NCI-H128 (cell line): ENCODE data around the gene SPATA24.
"Not testable (repeated sequence)": the region's sequence is repeated elsewhere in the genome, so short reads cannot be mapped to it uniquely, and the experiment has no call there.

Source experiments
- DNase-seq: peaks from one replicate; lab custom pipeline; 2025; ENCODE audit not compliant: unreplicated experiment; lab: John Stamatoyannopoulos, UW

The SPATA24 gene, protein sequence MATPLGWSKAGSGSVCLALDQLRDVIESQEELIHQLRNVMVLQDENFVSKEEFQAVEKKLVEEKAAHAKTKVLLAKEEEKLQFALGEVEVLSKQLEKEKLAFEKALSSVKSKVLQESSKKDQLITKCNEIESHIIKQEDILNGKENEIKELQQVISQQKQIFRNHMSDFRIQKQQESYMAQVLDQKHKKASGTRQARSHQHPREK

DNA sequence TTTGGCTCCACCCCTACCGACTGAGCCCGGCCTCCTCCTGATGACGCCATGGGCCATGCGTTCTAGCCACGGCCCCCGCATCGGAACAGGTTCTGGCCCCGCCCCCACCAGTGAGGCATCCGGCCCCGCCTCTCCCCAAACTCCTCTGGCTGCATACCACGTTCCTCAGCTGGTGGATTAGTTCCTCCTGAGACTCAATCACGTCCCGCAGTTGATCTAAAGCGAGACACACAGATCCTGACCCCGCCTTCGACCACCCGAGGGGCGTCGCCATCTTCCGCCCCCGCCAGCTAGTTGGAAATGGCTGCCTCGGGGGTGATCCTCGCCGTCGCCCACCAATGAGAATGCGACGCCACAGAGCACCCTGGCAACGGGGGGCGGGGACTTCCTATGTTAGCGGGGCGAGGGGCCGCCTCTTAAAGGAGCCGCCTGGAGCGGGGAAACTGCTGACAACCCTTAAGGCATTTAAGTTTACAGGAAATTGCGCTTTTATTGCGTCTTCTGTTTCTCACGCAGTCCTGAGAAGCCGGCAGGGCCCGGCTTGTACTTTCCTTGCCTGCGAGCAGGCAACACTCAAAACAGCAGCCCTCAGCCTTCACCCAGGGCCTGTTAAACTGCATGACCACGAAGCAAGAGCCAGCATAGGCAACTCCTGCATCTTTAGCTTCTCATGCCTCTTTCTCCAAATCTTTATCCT, at the start of gene SPATA24:
Gene SPATA24, minus strand, starts transcription at position 303 of the 697 bp plus-strand sequence. Its CDS starts 29 bp downstream, at position 274.
- peak; percentile 82 for DNase-seq

DNA sequence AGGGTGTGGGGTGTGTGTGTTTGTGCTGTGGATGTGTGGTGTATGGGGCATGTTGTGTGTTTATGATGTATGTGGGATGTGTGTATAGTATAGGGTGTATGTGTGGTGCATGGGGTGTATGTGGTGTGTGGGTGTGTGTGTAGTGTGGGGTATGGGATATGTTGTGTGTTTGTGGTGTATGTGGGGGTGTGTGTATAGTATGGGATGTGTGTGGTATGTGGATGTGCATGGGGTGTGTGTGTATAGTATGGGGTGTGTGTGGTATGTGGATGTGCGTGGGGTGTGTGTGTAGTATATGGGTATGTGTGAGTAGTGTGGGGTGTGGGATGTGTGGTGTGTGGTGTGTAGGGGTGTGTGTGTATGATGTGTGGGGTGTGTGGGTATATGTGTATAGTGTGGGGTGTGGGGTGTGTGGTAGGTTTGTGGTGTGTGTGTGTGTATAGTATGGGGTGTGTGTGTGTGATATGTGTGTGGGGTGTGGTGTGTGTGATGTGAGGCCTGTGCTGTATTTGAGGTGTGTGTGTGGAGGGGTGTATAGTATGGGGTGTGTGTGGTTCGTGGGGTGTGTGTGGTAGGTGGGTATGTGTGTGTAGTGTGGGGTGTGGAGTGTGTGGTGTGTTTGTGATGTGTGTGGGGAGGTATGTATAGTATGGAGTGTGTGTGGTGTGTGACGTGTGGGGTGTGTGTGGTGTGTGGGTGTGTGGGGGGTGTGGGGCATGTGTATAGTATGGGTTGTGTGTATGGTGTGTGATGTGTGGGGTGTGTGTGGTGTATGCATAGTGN, 48.2 kb upstream of the SPATA24 start:
- no peak for DNase-seq

DNA sequence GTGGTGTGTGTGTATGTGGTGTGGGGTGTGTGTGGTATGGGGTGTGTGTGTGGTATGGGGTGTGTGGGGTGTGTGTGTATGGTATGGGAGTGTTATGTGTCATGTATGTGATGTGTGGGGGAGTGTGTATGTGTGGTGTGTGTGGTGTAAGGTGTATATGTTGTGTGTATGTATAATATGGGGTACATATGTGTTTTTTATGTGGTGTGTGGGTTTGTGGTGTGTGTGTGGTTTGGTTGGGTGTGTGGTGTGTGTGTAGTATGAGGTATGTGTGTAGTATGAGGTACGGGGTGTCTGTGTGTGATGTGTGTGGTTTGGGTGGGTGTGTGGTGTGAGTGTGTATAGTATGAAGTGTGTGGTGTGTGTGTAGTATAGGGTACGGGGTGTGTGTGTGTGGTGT, 47.3 kb upstream of the SPATA24 start:
- DNase-seq: no peak

DNA sequence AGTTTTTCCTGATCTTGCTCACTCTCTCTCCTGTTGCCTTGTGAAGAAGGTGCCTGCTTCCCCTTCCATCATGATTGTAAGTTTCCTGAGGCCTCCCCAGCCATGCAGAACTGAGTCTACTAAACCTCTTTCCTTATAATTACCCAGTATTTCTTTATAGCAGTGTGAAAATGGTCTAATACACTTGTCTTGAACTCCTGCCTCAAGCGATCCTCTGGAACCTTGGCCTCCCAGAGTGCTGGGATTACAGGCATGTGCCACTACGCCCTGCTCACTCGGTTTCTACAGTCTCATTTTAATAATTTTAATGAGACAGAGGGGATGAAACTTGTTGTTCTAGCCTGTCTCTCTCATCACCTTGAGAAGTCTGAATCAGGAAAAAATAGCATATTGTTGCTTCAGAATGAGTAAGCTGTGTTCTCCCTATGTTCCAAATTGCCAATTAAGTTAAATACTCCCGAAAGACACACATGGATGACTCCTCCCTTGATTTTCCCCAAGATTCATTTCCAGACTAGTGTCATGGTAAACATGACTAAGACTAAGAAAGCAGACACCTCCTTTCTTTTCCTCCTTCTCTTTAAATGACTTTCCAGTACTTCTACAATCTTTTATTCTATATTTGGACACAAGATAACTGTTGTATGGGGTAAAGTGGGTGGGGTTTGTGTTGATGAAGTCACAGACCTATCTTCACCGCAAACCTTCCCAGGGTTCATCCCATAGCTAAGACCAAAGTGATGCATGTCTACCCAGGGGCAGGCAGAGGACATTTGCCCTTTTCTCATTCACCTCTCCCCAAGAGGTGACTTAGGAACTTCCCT, 43.3 kb upstream of the SPATA24 start:
- DNase-seq: no peak

DNA sequence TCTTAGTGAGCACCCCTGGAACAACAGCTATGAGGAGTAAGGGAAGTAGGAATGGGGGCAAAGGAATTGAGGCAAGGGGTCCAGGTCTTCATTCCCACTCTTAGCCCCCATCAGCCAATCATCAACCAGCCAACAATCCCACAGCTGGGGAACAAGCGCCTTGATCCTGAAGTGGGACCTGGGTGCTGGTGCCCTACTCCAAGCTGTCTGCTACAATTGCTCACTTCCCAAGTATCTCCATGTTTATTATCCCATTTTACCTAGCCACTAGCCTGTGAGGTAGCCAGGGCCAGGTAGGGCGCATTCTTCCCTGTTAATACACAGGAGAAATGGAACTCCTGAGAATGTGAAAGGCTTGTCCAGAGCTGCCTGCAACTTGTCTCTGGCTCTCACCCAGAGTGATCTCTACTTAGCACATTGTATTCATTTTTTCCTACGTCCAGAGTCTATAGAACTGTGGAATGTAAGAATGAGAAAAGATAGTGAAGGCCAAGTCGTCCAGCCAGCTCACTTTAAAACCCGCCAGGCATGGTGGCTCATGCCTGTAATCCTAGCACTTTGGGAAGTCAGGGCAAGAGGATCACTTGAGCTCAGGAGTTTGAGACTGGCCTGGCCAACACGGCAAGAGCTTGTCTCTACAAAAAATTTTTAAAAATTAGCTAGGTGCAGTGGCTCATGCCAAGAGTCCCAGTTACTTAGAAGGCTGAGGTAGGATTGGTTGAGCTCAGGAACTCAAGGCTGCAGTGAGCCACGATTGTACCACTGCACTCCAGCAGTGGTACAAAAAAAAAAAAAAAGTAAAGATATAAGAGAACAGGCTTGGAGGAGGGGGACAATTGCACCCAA, 41.7 kb upstream of the SPATA24 start:
- DNase-seq: no peak

DNA sequence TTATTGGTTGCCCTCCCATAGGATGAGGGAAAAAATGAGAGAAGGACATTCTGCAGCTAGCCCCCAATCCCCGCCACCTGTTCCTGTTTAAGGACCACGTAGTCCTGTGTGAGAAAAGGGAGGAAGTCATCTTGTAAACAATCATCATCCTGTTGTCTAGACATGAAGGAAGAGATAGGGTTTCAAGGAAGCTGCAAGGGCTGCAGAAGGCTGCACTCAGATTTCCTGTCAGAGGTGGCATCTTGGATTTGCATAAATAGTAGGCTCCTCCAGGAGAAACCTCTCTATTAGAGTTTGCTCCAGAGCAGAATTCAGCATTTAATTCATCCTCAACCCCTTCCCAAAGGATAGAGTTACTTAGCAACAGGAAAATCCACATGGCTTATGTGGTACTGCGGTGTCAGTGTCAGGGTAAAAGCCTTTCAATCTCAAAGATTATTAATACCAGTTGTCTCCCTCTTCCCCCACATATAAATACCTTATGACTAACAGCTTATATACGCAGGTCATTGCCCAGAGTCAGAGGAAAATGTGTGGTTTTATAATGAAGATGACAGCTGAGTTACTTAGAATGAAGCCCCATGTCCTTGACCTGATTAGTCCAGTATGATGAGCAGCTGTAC, 40.1 kb upstream of the SPATA24 start:
- no peak for DNase-seq

DNA sequence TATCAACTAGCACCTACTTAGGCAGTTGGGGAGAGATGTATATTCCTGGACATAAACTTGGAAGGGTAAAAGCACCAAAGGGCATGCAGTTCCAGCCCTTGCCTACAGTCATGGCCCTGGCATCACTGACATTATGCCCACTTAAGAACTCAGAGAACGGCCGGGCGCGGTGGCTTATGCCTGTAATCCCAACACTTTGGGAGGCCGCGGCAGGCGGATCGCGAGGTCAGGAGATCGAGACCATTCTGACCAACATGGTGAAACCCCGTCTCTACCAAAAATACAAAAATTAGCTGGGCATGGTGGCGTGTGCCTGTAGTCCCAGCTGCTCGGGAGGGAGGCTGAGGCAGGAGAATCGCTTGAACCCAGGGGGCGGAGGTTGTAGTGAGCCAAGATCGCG, 36.5 kb upstream of the SPATA24 start:
- not testable (repeated sequence) for DNase-seq

DNA sequence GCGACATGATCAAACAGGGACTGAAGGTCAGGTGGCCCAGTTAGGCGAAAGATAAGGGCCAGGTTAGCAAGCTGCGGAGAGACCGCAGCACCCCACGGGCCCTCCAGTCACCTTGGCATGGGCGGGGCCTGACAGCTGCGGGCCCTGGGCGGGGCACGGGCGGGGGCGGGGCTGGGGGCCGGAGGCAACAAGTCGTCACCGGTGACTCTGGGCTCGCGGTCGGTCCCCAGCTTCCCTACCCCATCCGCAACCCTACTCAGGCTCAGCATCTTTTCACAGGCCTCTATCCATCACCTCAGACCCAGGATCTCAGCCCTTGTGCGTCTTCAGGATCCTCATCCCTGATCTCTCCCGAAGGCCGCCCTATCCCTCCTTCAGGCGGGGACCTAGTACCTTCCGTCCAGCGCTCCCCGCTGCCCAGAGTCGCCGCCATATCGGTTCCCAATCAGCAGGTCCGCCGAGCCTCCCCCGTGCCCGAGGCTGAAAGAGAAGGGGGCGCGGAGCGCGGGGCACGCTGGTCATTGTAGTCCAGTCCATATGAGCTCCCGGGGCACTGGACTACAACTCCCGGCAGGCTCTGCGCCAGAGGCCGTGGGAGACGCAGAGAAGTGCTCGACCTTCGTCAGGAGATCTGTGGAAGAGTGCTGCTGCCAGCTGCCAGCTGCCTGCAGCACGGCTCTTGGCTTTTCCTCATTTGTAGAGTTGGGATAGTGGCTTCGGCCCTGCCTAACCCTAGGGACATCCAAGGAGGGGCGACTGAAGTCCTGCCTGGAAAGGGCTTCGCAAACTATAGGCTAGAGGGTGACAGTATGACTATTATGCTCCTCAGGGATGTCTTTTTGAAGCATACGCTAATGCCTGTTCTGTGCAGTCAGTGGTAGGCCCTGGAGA, 35.4 kb upstream of the SPATA24 start, which contains the start of gene DNAJC18:
Gene DNAJC18, minus strand, starts transcription at position 513 of the 891 bp plus-strand sequence. Its CDS starts 80 bp downstream, at position 433.
- DNase-seq: peak; percentile 77

DNA sequence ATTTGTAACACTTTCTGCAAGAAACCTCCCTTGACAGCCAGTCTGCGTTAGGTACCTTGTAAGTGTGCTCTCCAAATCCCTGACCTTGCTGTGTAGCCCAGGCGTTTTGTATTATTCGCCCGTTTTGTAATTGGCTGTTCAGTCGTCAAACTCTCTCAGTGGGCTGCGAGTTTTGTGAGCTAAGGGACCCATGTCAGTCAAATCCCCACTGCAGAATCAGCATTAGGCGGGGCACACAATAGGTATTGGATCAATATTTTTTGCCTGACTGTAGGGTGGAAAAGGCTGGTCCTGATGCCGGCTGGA, 34.8 kb upstream of the SPATA24 start:
- DNase-seq: no peak

DNA sequence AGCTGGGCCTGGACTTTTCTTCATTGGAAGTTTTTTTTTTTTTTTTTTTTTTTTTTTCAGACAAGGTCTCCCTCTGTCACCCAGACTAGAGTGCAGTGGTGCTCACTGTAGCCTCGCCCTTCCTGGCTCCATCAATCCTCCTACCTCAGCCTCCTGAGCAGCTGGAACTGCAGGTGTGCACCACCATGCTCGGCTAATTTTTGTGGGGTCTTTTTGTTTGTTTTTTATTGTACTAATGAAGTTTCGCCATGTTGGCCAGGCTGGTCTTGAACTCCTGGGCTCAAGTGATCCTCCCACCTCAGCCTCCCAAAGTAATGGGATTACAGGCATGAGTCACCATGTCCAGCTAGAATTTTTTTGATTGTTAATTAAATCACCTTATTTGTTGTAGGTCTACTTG, 31.8 kb upstream of the SPATA24 start:
- DNase-seq: no peak

DNA sequence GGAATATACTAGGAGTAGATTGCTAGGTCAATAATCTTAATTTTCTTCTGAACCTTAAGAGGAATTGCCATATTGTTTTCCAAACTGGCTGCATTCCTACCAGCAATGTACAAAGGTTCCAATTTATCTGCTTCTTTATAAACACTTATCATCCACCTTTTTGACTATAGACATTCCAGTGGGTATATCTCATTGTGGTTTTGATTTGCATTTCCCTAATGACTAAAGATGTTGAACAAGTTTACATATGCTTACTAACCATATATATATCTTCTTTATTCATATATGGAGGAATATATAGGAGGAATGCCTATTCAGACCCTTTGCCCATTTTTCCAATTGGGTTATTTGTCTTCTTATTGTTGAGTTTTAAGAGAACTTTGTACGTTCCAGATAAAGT, 27.8 kb upstream of the SPATA24 start:
- DNase-seq: no peak

DNA sequence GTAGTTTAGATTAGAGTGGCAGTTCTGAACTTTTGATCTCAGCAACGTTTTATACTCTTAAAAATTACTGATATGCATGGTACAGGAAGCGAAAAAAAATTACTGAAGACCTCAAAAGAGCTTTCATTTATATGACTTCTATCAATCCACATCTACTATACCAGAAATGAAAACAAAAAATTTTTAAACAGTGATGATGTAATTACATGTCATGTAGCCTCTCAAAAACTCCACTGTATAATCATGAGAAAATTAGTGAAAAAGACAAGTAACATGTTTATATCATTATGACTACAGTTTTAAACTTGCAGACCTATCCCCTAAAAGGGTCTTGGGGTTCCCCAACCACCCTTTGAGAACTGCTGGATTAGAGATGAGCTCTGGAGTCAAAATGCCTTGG, 26.1 kb upstream of the SPATA24 start:
- no peak for DNase-seq

DNA sequence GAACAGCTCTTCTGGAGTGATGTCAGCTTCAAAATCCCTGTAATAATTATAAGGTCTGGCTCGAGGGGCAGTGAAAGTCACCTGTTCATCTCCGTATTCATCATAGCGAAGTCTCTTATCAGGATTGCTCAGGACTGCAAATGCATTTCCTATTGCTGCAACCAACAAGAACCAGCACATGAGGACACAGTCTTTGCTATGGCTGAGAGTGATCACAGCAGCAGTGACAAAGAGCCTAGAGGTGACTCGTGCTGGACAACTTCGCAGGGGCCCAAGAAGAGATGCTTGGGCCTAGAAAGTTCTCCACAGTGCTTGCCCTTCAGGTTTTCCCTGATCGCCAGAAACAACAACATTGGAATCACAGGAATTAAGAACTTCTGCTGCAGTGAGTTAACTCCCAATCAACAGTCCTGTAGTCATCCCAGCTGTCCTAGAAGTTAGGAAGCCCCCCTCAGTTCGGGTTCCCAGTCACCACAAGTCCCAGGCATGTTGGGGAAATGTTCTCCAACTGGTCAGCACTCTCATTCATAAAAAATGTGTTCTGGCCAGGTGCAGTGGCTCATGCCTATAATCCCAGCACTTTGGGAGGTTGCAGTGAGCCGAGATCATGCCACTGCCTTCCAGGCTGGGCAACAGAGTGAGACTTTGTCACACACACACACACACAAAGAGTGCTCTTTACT, 22.5 kb upstream of the SPATA24 start:
- DNase-seq: no peak

DNA sequence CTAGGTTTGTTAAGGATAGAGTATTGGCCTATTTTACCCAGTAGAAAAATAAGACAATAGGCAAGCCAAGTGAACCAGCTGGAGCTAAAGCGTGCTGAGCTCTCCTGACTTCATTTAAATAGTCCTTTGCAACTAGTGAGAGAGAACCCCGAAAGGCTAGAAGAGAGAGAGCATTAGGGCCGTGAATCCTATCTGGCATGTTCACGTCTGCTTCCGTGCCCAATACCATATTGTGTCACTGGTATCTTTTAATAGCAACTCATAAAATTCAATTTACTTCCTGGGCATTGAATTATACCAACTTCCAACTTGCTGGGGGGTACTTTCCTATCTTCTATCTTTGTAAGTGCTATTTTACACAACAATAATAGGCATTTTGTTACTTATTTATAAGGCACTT, 21.6 kb upstream of the SPATA24 start:
- no peak for DNase-seq

DNA sequence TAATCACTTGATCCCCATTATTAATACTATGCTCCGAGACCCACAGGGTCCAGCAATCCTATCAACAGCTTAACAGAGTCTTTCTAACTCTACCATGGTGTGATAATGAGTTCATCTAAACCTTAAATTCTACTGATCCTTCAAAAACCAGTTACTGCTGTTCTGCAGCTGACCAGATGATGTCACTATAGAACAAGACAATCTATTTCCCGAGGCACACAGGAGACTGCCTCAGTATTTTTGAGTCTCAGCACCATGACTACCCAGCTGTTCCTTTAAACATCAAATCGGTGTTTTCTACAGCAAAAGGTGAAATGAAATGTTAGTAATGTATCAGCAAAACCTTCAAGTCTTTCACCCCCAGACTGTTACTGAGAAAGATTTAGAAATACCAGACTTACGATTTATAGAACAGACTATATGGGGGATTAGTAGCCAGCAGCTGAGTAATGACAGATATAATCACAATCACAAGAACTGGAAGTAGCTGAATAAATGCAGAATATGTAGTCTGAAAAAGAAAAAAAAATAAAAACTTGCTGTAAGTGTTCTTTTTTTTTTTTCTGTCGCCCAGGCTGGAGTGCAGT, 18.5 kb upstream of the SPATA24 start:
- DNase-seq: no peak

DNA sequence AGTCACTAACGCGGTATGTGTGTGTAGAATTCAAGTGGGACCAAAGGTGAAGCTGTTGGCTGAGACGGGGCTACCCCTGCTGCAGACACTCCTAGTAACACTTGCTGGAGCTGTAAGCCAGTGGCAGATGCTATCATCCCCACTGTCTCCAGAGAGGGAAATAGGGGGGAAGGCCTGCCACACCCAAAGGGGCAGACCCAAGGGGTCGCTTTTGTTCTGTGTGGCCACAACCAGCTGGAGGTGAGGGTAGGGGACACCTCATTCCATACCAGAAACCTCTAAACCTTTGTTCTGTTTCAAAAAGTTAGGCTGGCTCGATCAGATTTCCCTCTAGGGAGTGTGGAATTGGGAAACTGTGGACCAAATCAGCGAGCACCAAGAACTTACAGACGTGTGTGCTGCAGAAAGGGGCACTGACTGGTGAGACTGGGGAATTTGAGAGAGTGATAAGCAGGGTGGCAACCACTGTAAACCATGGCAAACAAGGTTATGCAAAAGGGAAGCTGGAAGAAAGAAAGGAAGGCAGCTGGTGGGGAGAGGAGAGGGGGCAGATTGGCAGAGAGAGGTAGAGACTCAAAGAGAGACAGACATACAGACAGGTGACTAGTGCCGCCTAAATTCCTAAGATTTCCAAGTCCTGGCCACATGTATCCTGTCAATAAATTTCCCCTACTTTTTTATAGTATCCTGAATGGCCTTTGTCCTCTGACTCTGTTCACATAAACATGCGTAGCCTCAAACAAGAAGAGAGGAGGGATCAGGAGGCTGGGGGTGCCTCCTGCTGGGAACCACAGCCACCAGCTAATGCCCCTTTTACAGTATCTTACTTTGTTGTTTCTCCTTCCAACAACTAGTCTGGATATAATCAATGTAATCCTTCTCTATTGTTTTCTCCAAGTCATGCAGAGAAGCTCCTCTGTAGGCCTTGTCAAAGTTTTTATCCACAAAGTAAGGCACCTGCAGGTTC, 15.6 kb upstream of the SPATA24 start:
- DNase-seq: no peak

DNA sequence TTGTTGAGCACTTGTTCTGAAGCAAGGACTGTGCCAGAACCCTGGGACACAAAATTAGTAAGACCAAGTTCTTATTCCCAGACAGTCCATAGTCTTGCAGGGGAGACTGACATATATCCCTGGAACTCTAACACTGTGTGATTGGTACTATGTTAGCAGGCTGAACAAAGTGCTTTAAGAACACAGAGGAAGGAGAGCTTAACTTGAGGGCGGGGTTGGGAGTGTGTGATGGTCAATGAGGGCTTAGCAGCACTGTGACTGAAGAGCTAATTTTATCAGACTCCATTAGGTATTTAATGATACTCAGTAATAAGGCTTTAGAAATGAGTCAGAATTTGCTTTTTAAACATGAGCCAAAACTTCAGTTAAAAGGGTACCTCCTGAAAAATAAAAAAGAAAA, 14.9 kb upstream of the SPATA24 start:
- DNase-seq: no peak
